Gastroesophageal sphincter (tissue), 3 donors: Measurements from ENCODE around the gene DYNC1LI1.

ENCODE experiments used
- CTCF ChIP-seq, 4 experiments: fragments of 200-600 bp in 2 of 4; fragments of 450-650 bp in 2 of 4; sonication (generic) in 1 of 4; IDR thresholded peaks; one replicate each; pipeline ENCODE4 v1.5.1; 2017 to 2019; ENCODE audit warnings: antibody characterized with exemption in 4 of 4, mild to moderate bottlenecking in 2 of 4, moderate library complexity in 2 of 4
- EP300 ChIP-seq: sonication (generic); formaldehyde crosslinking; IDR thresholded peaks from one replicate; pipeline ENCODE4 v1.6.1; 2017; ENCODE audit warnings: antibody characterized with exemption, mild to moderate bottlenecking
- POLR2A ChIP-seq, 2 donors: fragments of 450-650 bp; IDR thresholded peaks; one replicate each; pipeline ENCODE4 v1.6.1; 2017; ENCODE audit warnings: antibody characterized with exemption in 2 of 2, mild to moderate bottlenecking in 2 of 2, moderate library complexity in 1 of 2
- POLR2AphosphoS5 ChIP-seq: sonication (generic); formaldehyde crosslinking; IDR thresholded peaks from one replicate; pipeline ENCODE4 v1.6.1; 2017; ENCODE audit warnings: antibody characterized with exemption

- no peak for TF ChIP-seq CTCF (IDR thresholded peaks at IDR 0.05)
- no peak for TF ChIP-seq POLR2AphosphoS5
- no peak for TF ChIP-seq POLR2A (IDR thresholded peaks at IDR 0.05)
- no peak for TF ChIP-seq EP300
Observed at GRCh38 chr3:32596909-32597369, 26.3 kb upstream of the DYNC1LI1 start.
